Adrenal gland (tissue), 12 donors: ENCODE results near the gene MGME1. TPM values are rescaled to one million over a fixed set of nuclear protein-coding genes. Genes with fewer than 3 reads are reported as not detected.

Experiments
- DNase-seq, 7 donors: peaks; one replicate each; pipeline ENCODE4 v3.0.0-alpha.2; 2019 to 2020
- H3K27ac ChIP-seq, 5 donors: fragments of 200-600 bp; sonication (generic) in 4 of 5; 1 replicate in 3 of 5; 2 replicates in 2 of 5; pipeline versions ENCODE4 v1.5.1 to v1.8.0; 2016 to 2020; ENCODE audit warnings: mild to moderate bottlenecking in 1 of 5
- H3K27me3 ChIP-seq: fragments of 200-600 bp; 2 replicates; pipeline ENCODE4 v1.8.0; 2021
- H3K36me3 ChIP-seq, 2 donors: fragments of 200-600 bp; replicated peaks in 1 of 2; 1 replicate in 1 of 2; 2 replicates in 1 of 2; pipeline versions ENCODE4 v1.5.1 to v1.8.0; 2018 to 2022
- H3K4me1 ChIP-seq, 2 donors: fragments of 200-600 bp; replicated peaks in 1 of 2; 1 replicate in 1 of 2; 2 replicates in 1 of 2; pipeline versions ENCODE4 v1.5.1 to v1.8.0; 2018 to 2021
- H3K4me3 ChIP-seq, 4 donors: fragments of 200-600 bp; sonication (generic) in 3 of 4; one replicate each; pipeline ENCODE4 v1.5.1; 2016 to 2018
- H3K9me3 ChIP-seq, 3 donors: fragments of 200-600 bp; sonication (generic) in 1 of 3; replicated peaks in 1 of 3; 1 replicate in 2 of 3; 2 replicates in 1 of 3; pipeline versions ENCODE4 v1.5.1 to v1.8.0; 2016 to 2021
- POLR2A ChIP-seq, 2 donors: fragments of 450-650 bp; IDR thresholded peaks; one replicate each; pipeline ENCODE4 v1.6.1; 2017; ENCODE audit warnings: antibody characterized with exemption in 2 of 2, mild to moderate bottlenecking in 2 of 2, moderate library complexity in 1 of 2
- WGBS, 4 donors: extraction: QIAGEN DNeasy Blood & Tissue Kit in 2 of 4; methylation state at CpG; one replicate each; pipeline versions ENCODE4 v1.1.5 to v1.1.7; 2013 to 2017; 5-methylcytosine and 5-hydroxymethylcytosine counted together
- intact Hi-C, 2 donors: fragments of 100-400 bp; cut with DNase I; formaldehyde crosslinking; loops; one replicate each; pipeline versions ENCODE4 v1.14.1 to v1.15.0; 2022 to 2023
- polyA plus RNA-seq, 3 donors: library from polyadenylated mRNA; stranded (reverse); fragments of 200-250 nt in 2 of 3; fragments of 350-450 nt in 1 of 3; fragmentation: Illumina TruSeq in 1 of 3; extraction: RNeasy Lipid Tissue Mini Kit (QIAGEN cat#74804) in 1 of 3; gene quantifications; one replicate each; pipeline ENCODE4 v1.2.3, GENCODE V29; 2013 to 2014
- total RNA-seq, 9 donors: library from RNA; depleted of rRNA in 4 of 9; stranded (reverse); fragments of >200 nt in 4 of 9; fragments of 120-200 nt in 1 of 9; fragmentation: NEBNext Ultra II Directional in 1 of 9; extraction: Animal tissue kit (Norgen Biotek cat#: 25700) in 1 of 9; gene quantifications; one replicate each; pipeline versions ENCODE4 v1.1.0 to v1.2.4, GENCODE V29; 2013 to 2023
- TF ChIP-seq, protein P1 (sequence below), 6 experiments: fragments of 450-650 bp in 4 of 6; fragments of 200-600 bp in 2 of 6; sonication (generic) in 1 of 6; IDR thresholded peaks; 1 replicate in 5 of 6; 2 replicates in 1 of 6; pipeline versions ENCODE4 v1.5.1 to v1.8.0; 2016 to 2021; ENCODE audit warnings: antibody characterized with exemption in 6 of 6, mild to moderate bottlenecking in 2 of 6, moderate library complexity in 1 of 6
- donor health status: healthy with polysubstance abuse.
- donor health status: Bipolar disorder and iron deficiency.
- donor health status: DM: yes; HTN: yes; CAD: no.
- donor health status: DM: no; HTN: no; CAD: no.
- donor health status: DM: no; HTN: no; CAD: no.
- donor health status: DM: yes; HTN: yes; CAD: no.

Gene MGME1
- total and polyA plus RNA-seq, 12 donors: 11.0 to 30.0 (median 20.5) TPM

DNA sequence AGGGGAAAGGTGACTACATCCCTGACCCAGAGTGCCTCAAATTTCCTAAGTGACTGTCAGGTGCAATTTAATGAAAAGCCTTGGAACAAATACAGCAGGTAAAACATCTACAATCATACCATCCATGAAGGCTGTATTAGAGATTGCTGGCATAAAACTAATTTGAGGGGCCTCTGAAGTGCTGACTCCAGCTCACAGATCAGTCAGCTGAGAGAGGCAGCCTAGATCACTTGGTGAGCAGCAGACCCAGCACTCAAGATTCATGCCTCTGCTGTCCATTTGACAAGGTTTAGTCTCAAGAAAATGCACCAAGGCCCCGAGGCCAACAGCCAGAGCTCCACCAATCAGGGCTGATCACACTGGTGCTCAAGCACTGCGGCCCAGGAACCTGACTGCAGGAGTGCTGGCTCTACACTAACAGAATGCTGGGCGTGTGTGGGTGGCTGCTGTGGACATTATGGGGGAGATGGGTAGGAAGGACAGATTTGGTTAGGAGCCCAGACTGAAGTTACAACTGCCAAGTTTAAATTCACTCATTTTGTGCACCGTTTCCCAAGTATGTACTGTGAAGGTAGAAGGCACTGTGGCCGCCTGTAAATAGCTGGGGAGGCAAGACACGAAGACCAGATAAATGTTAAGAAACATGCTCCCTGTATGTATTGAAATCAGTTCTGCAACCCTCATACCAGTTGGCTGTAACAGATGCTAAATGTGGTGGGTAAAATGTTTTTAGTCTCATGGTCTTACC lies 28.4 kb upstream of the MGME1 start:
- H3K4me3 ChIP-seq: no peak overlapping the region

DNA sequence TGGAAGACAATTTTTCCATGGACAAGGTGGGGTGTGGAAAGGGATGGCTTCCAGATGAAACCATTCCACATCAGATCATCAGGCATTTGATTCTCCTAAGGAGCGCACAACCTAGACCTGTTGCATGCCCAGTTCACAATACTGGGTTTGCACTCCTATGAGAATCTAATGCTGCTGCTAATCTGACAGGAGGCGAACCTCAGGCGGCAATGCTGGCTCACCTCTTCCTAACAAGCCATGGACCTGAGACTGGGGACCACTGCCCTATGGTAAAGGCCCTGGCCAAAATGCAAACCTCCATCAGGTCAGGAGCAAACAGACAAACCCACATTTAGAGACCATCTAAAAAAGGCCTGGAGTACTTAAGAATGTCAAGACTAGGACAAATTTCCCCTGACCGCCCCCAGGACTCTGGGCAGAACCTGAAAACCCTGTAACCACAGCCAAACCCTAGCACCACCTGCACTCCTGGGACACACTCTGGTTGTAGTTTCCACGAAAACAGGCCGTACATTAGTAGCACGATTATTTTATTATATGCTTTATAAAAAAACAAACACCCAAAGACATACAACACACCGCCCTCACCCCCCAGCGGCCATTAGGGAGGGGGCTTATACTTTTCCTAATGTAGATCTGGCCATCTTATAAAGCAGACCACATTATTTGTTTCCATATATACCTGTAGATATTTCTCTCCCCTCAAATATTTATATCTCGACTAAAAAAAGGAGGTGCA lies 27.6 kb upstream of the MGME1 start:
- intact Hi-C loops: no loop called here
- 91 to 95% (median 93%) methylated on average over 10 of the region's 10 CpGs for WGBS, 4 donors
- Histone ChIP-seq H3K4me3 (no peak overlapping the region), H3K9me3 (no peaks in the 10 kb centered on the region), H3K4me1 (peaks cover 0 to 19% of the 10 kb centered on the region in 2 donors), H3K27me3 (no peaks in the 10 kb centered on the region), H3K27ac (no peak overlapping the region), H3K36me3 (peaks cover 0 to 54% of the 10 kb centered on the region in 2 donors)
- no peak for DNase-seq
- TF ChIP-seq POLR2A (IDR thresholded peaks at IDR 0.05): no peak
- TF ChIP-seq, protein P1, sequence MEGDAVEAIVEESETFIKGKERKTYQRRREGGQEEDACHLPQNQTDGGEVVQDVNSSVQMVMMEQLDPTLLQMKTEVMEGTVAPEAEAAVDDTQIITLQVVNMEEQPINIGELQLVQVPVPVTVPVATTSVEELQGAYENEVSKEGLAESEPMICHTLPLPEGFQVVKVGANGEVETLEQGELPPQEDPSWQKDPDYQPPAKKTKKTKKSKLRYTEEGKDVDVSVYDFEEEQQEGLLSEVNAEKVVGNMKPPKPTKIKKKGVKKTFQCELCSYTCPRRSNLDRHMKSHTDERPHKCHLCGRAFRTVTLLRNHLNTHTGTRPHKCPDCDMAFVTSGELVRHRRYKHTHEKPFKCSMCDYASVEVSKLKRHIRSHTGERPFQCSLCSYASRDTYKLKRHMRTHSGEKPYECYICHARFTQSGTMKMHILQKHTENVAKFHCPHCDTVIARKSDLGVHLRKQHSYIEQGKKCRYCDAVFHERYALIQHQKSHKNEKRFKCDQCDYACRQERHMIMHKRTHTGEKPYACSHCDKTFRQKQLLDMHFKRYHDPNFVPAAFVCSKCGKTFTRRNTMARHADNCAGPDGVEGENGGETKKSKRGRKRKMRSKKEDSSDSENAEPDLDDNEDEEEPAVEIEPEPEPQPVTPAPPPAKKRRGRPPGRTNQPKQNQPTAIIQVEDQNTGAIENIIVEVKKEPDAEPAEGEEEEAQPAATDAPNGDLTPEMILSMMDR (IDR thresholded peaks at IDR 0.05): no peak

More for the DNA sequence above, 28.4 kb upstream of the MGME1 start:
- Histone ChIP-seq H3K9me3 (no peaks in the 10 kb centered on the region), H3K36me3 (peaks cover 0 to 45% of the 10 kb centered on the region in 2 donors), H3K27ac (no peak overlapping the region), H3K4me1 (peaks cover 0 to 19% of the 10 kb centered on the region in 2 donors), H3K27me3 (no peaks in the 10 kb centered on the region)
- 56 to 69% (median 64%) methylated on average over 5 to 6 of the region's 6 CpGs for WGBS, 4 donors
- intact Hi-C loops: no loop called here
- no peak for DNase-seq
- TF ChIP-seq, protein P1 (IDR thresholded peaks at IDR 0.05): no peak
- no peak for TF ChIP-seq POLR2A (IDR thresholded peaks at IDR 0.05)

DNA sequence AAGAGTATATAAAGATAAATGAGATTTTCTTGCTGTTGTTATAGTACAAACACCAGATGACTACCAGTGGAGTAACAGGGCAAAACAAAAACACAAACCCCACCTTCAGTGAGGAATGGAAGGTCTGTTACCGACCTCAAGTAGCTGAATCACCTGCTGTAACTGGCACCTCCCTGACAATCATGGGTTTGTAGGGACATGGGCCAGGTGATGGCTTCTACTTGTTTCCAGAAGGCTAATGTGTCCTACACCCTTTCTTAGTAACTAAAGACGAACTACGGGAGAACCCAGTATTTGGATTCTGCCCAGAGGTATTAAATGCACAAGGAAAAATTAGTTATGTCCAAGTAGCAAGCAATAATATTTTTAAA lies 27.0 kb upstream of the MGME1 start:
- Histone ChIP-seq H3K36me3 (peaks cover 0 to 60% of the 10 kb centered on the region in 2 donors), H3K4me1 (peaks cover 0 to 16% of the 10 kb centered on the region in 2 donors), H3K27ac (no peak overlapping the region), H3K4me3 (no peak overlapping the region), H3K27me3 (no peaks in the 10 kb centered on the region), H3K9me3 (no peaks in the 10 kb centered on the region)
- WGBS, 4 donors: 70 to 78% (median 76%) methylated on average over 3 of the region's 3 CpGs
- TF ChIP-seq POLR2A (IDR thresholded peaks at IDR 0.05): no peak
- TF ChIP-seq, protein P1 (IDR thresholded peaks at IDR 0.05): no peak
- no peak for DNase-seq
- intact Hi-C loops: no loop called here

DNA sequence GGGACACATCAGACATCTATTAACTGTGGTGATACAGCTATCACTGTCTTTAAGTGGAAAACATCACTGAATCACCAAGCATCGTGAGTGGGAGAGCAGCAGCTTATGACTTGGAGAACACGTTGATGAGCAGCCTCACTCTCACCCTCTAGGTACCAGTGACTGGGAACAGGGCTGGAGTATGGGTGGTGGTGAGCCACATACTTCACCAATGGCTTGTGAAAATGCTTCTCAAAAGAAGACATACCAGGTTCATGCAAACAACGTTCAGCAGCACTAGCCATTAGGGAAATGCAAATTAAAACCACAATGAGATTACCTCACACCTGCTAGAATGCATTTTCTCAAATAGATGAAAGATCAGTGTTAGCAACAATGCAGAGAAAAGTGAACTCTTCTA lies 25.5 kb upstream of the MGME1 start:
- Histone ChIP-seq H3K27me3 (no peaks in the 10 kb centered on the region), H3K4me1 (peaks cover 0 to 22% of the 10 kb centered on the region in 2 donors), H3K36me3 (peaks cover 0 to 73% of the 10 kb centered on the region in 2 donors), H3K9me3 (no peaks in the 10 kb centered on the region), H3K4me3 (no peak overlapping the region), H3K27ac (no peak overlapping the region)
- intact Hi-C loops: no loop called here
- TF ChIP-seq POLR2A (IDR thresholded peaks at IDR 0.05): no peak
- TF ChIP-seq, protein P1 (IDR thresholded peaks at IDR 0.05): no peak
- WGBS, 4 donors: 57 to 67% (median 62%) methylated on average over 3 of the region's 3 CpGs
- DNase-seq: no peak
